ENCODE results near the gene PSMG4.

Gene PSMG4

DNA sequence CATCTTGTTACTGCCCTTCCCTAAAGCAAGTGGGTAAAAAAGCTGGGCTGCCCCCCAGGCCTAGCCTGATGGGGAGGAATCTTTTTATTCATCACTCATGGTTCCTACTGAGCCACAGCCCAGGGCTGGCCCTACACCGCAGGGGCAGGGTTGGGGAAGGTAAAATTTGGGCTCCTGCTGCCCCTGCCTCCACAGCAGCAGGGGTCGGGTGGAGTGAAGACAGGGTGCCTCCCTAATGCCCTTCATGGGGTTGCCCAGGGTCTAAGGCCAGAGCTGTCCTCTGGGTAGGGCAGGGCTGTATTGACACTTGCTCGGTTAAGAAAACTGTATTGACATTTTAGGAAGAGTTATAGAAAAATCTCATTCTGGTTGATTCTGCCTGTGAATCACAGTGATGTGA, 8.9 kb upstream of the PSMG4 start:
- FAIRE-seq (no peak), DNase-seq (ENCODE audit: insufficient read length, low spot score) (no peak)
- TF ChIP-seq SPI1 (IDR thresholded peaks at IDR 0.05; ENCODE audit: low read depth, low read length) (no peak), PAX5 (IDR thresholded peaks at IDR 0.05; ENCODE audit: insufficient read depth, low read length, severe bottlenecking) (no peak), TAF1 (IDR thresholded peaks at IDR 0.05; ENCODE audit: low read depth, low read length) (no peak), POLR2A (IDR thresholded peaks at IDR 0.05; ENCODE audit: low read depth, low read length) (no peak), POLR2AphosphoS5 (IDR thresholded peaks at IDR 0.05; ENCODE audit: low read depth, low read length) (no peak), POU2F2 (IDR thresholded peaks at IDR 0.05; ENCODE audit: low read depth, low read length) (no peak)

GRCh38 chr6:3250231-3250675, 8.5 kb upstream of the PSMG4 start:
- FAIRE-seq (no peak), DNase-seq (ENCODE audit: insufficient read length, low spot score) (no peak)
- TF ChIP-seq POU2F2 (IDR thresholded peaks at IDR 0.05; ENCODE audit: low read depth, low read length) (no peak), POLR2AphosphoS5 (IDR thresholded peaks at IDR 0.05; ENCODE audit: low read depth, low read length) (no peak), SPI1 (IDR thresholded peaks at IDR 0.05; ENCODE audit: low read depth, low read length) (no peak), PAX5 (IDR thresholded peaks at IDR 0.05; ENCODE audit: insufficient read depth, low read length, severe bottlenecking) (no peak), POLR2A (IDR thresholded peaks at IDR 0.05; ENCODE audit: low read depth, low read length) (no peak)

DNA sequence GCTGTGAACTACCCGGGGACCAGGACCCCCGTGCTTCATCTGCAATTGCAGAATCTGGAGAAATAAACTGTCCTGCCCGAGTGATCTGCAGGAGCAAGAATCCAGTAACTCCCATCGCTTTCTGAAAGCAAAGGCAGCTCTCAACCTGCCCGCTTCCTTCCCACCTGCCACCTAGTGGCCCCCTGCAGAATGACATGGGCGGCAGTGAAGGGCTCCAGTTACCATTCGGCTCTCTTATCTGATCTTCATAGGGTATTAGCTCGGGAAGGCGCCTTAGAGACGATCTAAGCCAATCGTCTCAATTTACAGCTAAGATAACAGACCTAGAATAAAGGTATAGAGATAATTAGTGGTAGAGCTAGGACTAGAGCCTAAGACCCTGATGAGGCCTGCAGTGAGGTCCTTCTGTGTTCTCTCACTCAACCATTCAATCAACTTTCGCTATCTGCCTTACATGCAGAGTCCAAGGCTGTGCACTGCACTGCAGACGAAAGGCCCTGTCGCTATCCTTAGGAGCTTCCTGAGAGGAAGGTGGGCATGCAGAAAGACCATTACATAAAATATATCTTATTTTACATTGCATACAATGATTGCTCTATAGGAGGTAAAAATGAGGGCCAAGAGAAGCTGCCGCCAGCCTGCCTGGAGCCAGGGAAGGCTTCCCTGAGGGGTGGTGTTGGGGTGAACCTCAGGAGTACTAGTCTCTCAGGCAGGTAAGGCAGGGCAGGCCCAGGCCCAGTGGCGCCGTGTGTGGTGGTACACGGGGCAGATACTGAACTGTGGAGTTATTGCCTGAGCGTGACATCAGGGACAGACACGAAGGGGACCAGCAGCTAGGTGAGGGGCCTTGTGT, 7.1 kb upstream of the PSMG4 start:
- DNase-seq (ENCODE audit: insufficient read length, low spot score) (peak; percentile 84), FAIRE-seq (peak; percentile 81)
- no peak for TF ChIP-seq PAX5 (IDR thresholded peaks at IDR 0.05; ENCODE audit: insufficient read depth, low read length, severe bottlenecking)
- TF ChIP-seq SPI1 (IDR thresholded peaks at IDR 0.05; ENCODE audit: low read depth, low read length): 0 out of 2 replicates have a peak, but pooled peaks have one; percentile 21
- no peak for TF ChIP-seq POU2F2 (IDR thresholded peaks at IDR 0.05; ENCODE audit: low read depth, low read length)

GRCh38 chr6:3252369-3252768, 6.4 kb upstream of the PSMG4 start:
- no peak for FAIRE-seq
- DNase-seq (ENCODE audit: insufficient read length, low spot score): no peak
- TF ChIP-seq POU2F2 (IDR thresholded peaks at IDR 0.05; ENCODE audit: low read depth, low read length) (no peak), SPI1 (IDR thresholded peaks at IDR 0.05; ENCODE audit: low read depth, low read length) (no peak), TAF1 (IDR thresholded peaks at IDR 0.05; ENCODE audit: low read depth, low read length) (no peak), PAX5 (IDR thresholded peaks at IDR 0.05; ENCODE audit: insufficient read depth, low read length, severe bottlenecking) (no peak), POLR2AphosphoS5 (IDR thresholded peaks at IDR 0.05; ENCODE audit: low read depth, low read length) (no peak), POLR2A (IDR thresholded peaks at IDR 0.05; ENCODE audit: low read depth, low read length) (no peak)

DNA sequence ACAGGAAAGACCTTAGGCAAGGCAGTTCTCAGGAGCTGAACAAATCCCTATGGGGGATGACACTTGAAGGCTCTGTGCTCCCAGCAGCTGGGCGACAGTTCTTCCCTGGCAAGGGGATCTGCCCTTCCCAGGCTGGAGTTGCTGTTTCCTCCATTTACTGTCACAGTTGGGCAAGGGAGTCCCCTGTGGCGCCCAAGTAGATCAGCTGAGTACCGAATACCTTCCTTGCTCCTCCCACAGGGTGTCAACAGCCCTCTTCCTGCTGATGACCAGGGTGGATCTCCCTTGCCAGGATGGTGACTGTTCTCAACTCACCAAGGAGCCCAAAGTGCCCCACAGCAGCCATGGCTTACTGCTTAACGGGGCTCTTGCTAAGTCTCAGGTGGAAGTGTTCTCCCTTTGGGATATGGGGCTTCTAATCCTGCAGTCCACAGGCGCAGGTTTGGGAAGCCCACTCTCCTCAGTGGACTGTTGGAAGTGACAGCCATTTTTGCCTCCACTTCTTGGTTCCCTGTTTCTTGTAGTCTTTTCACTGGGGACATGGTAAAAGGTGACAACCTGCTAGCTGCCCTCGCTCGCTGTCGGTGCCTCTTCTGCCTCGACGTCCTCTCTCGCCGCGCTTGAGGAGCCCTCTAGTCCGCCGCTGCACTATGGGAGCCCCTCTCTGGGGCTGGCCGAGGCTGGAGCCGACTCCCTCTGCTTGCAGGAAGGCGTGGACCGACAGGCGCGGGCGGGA, 5.7 kb upstream of the PSMG4 start:
- FAIRE-seq (no peak), DNase-seq (ENCODE audit: insufficient read length, low spot score) (no peak)
- no peak for TF ChIP-seq POLR2AphosphoS5 (IDR thresholded peaks at IDR 0.05; ENCODE audit: low read depth, low read length)
- no peak for TF ChIP-seq POU2F2 (IDR thresholded peaks at IDR 0.05; ENCODE audit: low read depth, low read length)
- TF ChIP-seq SPI1 (IDR thresholded peaks at IDR 0.05; ENCODE audit: low read depth, low read length): no peak
- TF ChIP-seq TAF1 (IDR thresholded peaks at IDR 0.05; ENCODE audit: low read depth, low read length): no peak
- TF ChIP-seq POLR2A (IDR thresholded peaks at IDR 0.05; ENCODE audit: low read depth, low read length): no peak
- TF ChIP-seq PAX5 (IDR thresholded peaks at IDR 0.05; ENCODE audit: insufficient read depth, low read length, severe bottlenecking): no peak

DNA sequence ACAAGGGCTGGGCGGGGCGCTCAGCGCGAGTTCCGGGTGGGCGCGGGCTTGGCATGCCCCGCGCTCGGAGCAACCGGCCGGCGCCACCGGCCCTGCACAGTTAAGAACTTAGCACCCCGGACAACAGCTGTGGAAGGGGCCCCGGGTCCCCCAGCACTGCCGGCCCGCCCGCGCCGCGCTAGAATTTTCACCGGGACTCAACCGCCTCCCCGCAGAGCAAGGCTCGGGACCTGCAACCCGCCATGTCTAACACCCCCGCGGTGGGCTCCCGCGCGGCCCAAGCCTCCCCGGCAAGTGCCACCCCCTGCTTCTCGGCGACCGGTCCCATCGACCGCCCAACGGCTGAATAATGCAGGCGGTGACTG, 5.2 kb upstream of the PSMG4 start:
- no peak for DNase-seq (ENCODE audit: insufficient read length, low spot score)
- FAIRE-seq: no peak
- TF ChIP-seq PAX5 (IDR thresholded peaks at IDR 0.05; ENCODE audit: insufficient read depth, low read length, severe bottlenecking): no peak
- TF ChIP-seq POU2F2 (IDR thresholded peaks at IDR 0.05; ENCODE audit: low read depth, low read length): no peak
- TF ChIP-seq TAF1 (IDR thresholded peaks at IDR 0.05; ENCODE audit: low read depth, low read length): no peak
- no peak for TF ChIP-seq SPI1 (IDR thresholded peaks at IDR 0.05; ENCODE audit: low read depth, low read length)
- TF ChIP-seq POLR2AphosphoS5 (IDR thresholded peaks at IDR 0.05; ENCODE audit: low read depth, low read length): no peak
- no peak for TF ChIP-seq POLR2A (IDR thresholded peaks at IDR 0.05; ENCODE audit: low read depth, low read length)

DNA sequence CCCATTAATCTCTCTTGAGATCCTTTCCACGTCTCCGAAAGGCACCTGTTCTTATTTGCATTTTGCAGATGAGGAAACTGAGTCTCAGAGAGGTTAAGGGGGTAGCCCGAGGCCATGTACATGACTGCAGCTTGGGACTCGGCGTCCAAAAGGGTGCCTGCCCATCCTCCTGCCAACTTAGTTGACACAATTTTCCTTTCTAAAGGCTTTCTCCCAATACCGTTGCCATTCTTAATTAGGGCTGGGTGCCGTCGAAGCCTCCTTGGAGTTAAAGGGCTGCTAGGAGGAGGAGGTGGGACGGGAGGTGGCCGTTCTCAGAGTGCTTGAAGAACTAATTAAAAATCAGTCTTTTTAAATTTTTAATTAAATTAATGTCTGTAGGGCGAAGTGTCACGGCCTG, 546 bp upstream of the PSMG4 start:
- DNase-seq (ENCODE audit: insufficient read length, low spot score): no peak
- no peak for FAIRE-seq
- TF ChIP-seq POU2F2 (IDR thresholded peaks at IDR 0.05; ENCODE audit: low read depth, low read length) (no peak), TAF1 (IDR thresholded peaks at IDR 0.05; ENCODE audit: low read depth, low read length) (no peak), POLR2AphosphoS5 (IDR thresholded peaks at IDR 0.05; ENCODE audit: low read depth, low read length) (no peak), POLR2A (IDR thresholded peaks at IDR 0.05; ENCODE audit: low read depth, low read length) (no peak), PAX5 (IDR thresholded peaks at IDR 0.05; ENCODE audit: insufficient read depth, low read length, severe bottlenecking) (no peak), SPI1 (IDR thresholded peaks at IDR 0.05; ENCODE audit: low read depth, low read length) (no peak)

DNA sequence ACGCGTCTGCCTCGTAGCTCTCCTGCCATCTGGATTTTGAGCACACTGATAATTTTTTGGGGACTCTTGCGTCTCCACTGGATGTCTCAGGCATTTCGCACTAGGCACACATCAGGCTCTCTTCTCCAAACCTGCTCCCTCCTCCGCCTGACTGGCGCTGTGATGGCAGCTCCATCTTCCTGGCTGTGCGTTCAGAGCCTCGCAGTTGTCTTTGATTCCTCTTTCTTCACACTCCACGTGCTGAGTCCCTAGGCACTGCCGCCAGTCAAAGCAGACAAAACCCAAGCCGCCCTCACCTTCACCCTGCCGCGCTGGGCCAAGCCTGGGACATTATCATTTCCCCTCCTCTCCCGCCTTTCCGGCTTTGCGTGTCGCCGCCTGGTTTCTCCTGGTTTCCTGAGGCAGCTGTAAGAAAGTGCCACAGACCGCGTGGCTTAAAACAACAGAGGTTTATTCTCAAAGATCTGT, 778 bp downstream of the PSMG4 start:
- FAIRE-seq: peak; percentile 79
- no peak for TF ChIP-seq SPI1 (IDR thresholded peaks at IDR 0.05; ENCODE audit: low read depth, low read length)
- TF ChIP-seq POLR2A (IDR thresholded peaks at IDR 0.05; ENCODE audit: low read depth, low read length): no peak
- no peak for TF ChIP-seq PAX5 (IDR thresholded peaks at IDR 0.05; ENCODE audit: insufficient read depth, low read length, severe bottlenecking)
- no peak for TF ChIP-seq TAF1 (IDR thresholded peaks at IDR 0.05; ENCODE audit: low read depth, low read length)
- no peak for TF ChIP-seq POU2F2 (IDR thresholded peaks at IDR 0.05; ENCODE audit: low read depth, low read length)
- TF ChIP-seq POLR2AphosphoS5 (IDR thresholded peaks at IDR 0.05; ENCODE audit: low read depth, low read length): no peak

DNA sequence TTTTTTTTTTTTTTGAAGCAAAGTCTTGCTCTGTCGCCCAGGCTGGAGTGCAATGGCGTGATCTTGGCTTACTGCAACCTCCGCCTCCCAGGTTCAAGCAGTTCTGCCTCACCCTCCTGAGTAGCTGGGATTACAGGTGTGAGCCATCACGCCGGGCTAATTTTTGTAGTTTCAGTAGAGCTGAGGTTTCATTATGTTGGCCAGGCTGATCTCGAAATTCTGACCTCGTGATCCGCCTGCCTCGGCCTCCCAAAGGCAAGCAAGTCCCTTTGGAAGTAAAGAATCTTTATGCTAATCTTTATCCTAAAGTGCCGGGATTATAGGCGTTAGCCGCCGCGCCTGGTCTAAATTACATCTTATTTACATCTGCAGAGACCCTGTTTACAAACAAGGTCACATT, 1.5 kb downstream of the PSMG4 start:
- DNase-seq (ENCODE audit: insufficient read length, low spot score): no peak

More for the DNA sequence above, 778 bp downstream of the PSMG4 start:
- no peak for DNase-seq (ENCODE audit: insufficient read length, low spot score)

More for the DNA sequence above, 1.5 kb downstream of the PSMG4 start:
- FAIRE-seq: no peak
- TF ChIP-seq POU2F2 (IDR thresholded peaks at IDR 0.05; ENCODE audit: low read depth, low read length) (no peak), TAF1 (IDR thresholded peaks at IDR 0.05; ENCODE audit: low read depth, low read length) (no peak), POLR2AphosphoS5 (IDR thresholded peaks at IDR 0.05; ENCODE audit: low read depth, low read length) (no peak), POLR2A (IDR thresholded peaks at IDR 0.05; ENCODE audit: low read depth, low read length) (no peak), SPI1 (IDR thresholded peaks at IDR 0.05; ENCODE audit: low read depth, low read length) (no peak), PAX5 (IDR thresholded peaks at IDR 0.05; ENCODE audit: insufficient read depth, low read length, severe bottlenecking) (no peak)
